NT2/D1 (cell line): ENCODE data around the gene ETFDH.

Experiments used
- YY1 ChIP-seq: IDR thresholded peaks from 2 replicates; pipeline ENCODE4 v1.6.1; 2011; ENCODE audit not compliant: insufficient read length, insufficient read depth
- ZNF274 ChIP-seq: IDR thresholded peaks from 2 replicates; pipeline ENCODE4 v1.6.1; 2011; ENCODE audit warnings: mild to moderate bottlenecking, low read depth, low read length

DNA sequence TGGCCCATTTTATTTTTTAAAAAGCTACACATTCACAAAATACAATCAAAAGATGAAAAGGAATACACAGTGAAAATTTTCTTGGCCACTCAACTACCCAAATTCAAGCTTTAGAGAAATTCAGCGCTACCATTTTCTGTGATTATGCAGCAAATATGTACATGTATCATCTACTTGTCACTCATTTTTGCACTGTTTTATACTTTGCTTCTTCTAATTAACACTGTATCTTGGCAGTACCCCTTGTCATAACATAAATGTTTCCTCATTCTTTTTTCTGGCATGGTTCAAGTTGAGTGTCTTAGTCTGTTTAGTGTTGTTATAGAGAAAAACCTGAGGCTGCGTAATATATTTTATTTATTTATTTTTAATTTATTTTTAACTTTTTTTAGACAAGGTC is 66.8 kb downstream of the ETFDH start:
- no peak for TF ChIP-seq YY1
- no peak for TF ChIP-seq ZNF274
